KMS-11 (cell line): ENCODE data around the gene LHFPL2.

ENCODE experiments used
- H2AFZ ChIP-seq: fragments of 200-600 bp; sonication (generic); 2 replicates; pipeline ENCODE4 v1.6.1; 2016; ENCODE audit warnings: antibody characterized with exemption, mixed run types, low read depth
- H3K27ac ChIP-seq: fragments of 200-600 bp; sonication (generic); 2 replicates; pipeline ENCODE4 v1.6.1; 2016; ENCODE audit warnings: mild to moderate bottlenecking, mixed run types
- H3K27me3 ChIP-seq: fragments of 200-600 bp; sonication (generic); 2 replicates; pipeline ENCODE4 v1.6.1; 2017; ENCODE audit warnings: mild to moderate bottlenecking, low read depth, mixed run types, moderate library complexity; ENCODE audit not compliant: insufficient read depth
- H3K36me3 ChIP-seq: fragments of 200-600 bp; sonication (generic); 2 replicates; pipeline ENCODE4 v1.6.1; 2017; ENCODE audit warnings: mild to moderate bottlenecking, mixed run types; ENCODE audit not compliant: insufficient read depth
- H3K4me1 ChIP-seq: fragments of 200-600 bp; sonication (generic); 2 replicates; pipeline ENCODE4 v1.6.1; 2016; ENCODE audit warnings: mild to moderate bottlenecking, low read depth, mixed run types; ENCODE audit not compliant: poor library complexity, severe bottlenecking
- H3K4me2 ChIP-seq: fragments of 200-600 bp; sonication (generic); 2 replicates; pipeline ENCODE4 v1.7.0; 2016; ENCODE audit warnings: mild to moderate bottlenecking, mixed run types
- H3K4me3 ChIP-seq: fragments of 200-600 bp; sonication (generic); IDR thresholded peaks from 2 replicates; pipeline ENCODE4 v1.6.1; 2017; ENCODE audit warnings: low read depth, low read length, mixed read lengths; ENCODE audit not compliant: insufficient read depth
- H3K79me2 ChIP-seq: fragments of 200-600 bp; sonication (generic); 2 replicates; pipeline ENCODE4 v1.6.1; 2016; ENCODE audit warnings: low read depth, mixed run types; ENCODE audit not compliant: insufficient read depth
- H3K9ac ChIP-seq: fragments of 200-600 bp; sonication (generic); 2 replicates; pipeline ENCODE4 v1.6.1; 2016; ENCODE audit warnings: mild to moderate bottlenecking, mixed run types
- H4K20me1 ChIP-seq: fragments of 200-600 bp; sonication (generic); 2 replicates; pipeline ENCODE4 v1.6.1; 2016; ENCODE audit warnings: mild to moderate bottlenecking, mixed run types; ENCODE audit not compliant: insufficient read depth
- TF ChIP-seq, protein P1 (sequence below): fragments of 200-600 bp; sonication (generic); conservative IDR thresholded peaks from 2 replicates; pipeline ENCODE4 v1.6.1; 2017; ENCODE audit warnings: low read depth, mild to moderate bottlenecking, antibody characterized with exemption, low read length, moderate library complexity, mixed read lengths

LHFPL2 gene

DNA sequence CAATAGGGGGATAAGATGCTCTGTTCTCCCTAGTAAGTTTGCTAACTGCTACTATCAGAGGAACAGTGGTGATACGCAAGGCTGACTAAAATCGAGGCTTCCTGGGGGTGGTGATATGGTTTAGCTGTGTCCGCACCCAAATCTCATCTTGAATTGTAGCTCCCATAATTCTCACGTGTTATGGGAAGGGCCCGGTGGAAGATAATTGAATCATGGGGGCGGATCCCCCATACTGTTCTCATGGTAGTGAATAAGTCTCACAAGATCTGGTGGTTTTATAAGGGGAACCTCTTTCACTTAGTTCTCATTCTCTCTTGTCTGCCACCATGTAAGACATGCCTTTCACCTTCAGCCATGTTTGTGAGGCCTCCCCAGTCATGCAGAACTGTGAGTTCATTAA lies 135.1 kb downstream of the LHFPL2 start:
- no peak overlapping the region for H3K9ac ChIP-seq
- H3K27ac ChIP-seq, result no peak overlapping the region
- no peaks in the 10 kb centered on the region for H3K36me3 ChIP-seq
- peaks cover 9% of the 10 kb centered on the region for H3K4me1 ChIP-seq
- H3K79me2 ChIP-seq, result no peaks in the 10 kb centered on the region
- no peak overlapping the region for H3K4me2 ChIP-seq
- no peaks in the 10 kb centered on the region for H3K27me3 ChIP-seq
- no peak overlapping the region for H2AFZ ChIP-seq
- H3K4me3 ChIP-seq, result no peak overlapping the region
- TF ChIP-seq, protein P1, sequence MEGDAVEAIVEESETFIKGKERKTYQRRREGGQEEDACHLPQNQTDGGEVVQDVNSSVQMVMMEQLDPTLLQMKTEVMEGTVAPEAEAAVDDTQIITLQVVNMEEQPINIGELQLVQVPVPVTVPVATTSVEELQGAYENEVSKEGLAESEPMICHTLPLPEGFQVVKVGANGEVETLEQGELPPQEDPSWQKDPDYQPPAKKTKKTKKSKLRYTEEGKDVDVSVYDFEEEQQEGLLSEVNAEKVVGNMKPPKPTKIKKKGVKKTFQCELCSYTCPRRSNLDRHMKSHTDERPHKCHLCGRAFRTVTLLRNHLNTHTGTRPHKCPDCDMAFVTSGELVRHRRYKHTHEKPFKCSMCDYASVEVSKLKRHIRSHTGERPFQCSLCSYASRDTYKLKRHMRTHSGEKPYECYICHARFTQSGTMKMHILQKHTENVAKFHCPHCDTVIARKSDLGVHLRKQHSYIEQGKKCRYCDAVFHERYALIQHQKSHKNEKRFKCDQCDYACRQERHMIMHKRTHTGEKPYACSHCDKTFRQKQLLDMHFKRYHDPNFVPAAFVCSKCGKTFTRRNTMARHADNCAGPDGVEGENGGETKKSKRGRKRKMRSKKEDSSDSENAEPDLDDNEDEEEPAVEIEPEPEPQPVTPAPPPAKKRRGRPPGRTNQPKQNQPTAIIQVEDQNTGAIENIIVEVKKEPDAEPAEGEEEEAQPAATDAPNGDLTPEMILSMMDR, result no peak
- no peaks in the 10 kb centered on the region for H4K20me1 ChIP-seq

- Histone ChIP-seq H3K27me3 (no peaks in the 10 kb centered on the region), H3K27ac (no peak overlapping the region), H2AFZ (no peak overlapping the region), H3K4me1 (peaks cover 9% of the 10 kb centered on the region), H4K20me1 (no peaks in the 10 kb centered on the region), H3K9ac (no peak overlapping the region), H3K79me2 (no peaks in the 10 kb centered on the region), H3K4me3 (no peak overlapping the region), H3K4me2 (no peak overlapping the region), H3K36me3 (no peaks in the 10 kb centered on the region)
- TF ChIP-seq, protein P1, result no peak
These were observed 136.1 kb downstream of the LHFPL2 start for GRCh38 chr5:78512435-78512834.

- Histone ChIP-seq H3K4me3 (no peak overlapping the region), H3K27ac (no peak overlapping the region), H4K20me1 (no peaks in the 10 kb centered on the region), H3K4me1 (peaks cover 9% of the 10 kb centered on the region), H3K27me3 (no peaks in the 10 kb centered on the region), H3K9ac (no peak overlapping the region), H3K36me3 (no peaks in the 10 kb centered on the region), H3K79me2 (no peaks in the 10 kb centered on the region), H2AFZ (no peak overlapping the region), H3K4me2 (no peak overlapping the region)
- TF ChIP-seq, protein P1, result no peak
These were observed 137.3 kb downstream of the LHFPL2 start for GRCh38 chr5:78511121-78511906.

DNA sequence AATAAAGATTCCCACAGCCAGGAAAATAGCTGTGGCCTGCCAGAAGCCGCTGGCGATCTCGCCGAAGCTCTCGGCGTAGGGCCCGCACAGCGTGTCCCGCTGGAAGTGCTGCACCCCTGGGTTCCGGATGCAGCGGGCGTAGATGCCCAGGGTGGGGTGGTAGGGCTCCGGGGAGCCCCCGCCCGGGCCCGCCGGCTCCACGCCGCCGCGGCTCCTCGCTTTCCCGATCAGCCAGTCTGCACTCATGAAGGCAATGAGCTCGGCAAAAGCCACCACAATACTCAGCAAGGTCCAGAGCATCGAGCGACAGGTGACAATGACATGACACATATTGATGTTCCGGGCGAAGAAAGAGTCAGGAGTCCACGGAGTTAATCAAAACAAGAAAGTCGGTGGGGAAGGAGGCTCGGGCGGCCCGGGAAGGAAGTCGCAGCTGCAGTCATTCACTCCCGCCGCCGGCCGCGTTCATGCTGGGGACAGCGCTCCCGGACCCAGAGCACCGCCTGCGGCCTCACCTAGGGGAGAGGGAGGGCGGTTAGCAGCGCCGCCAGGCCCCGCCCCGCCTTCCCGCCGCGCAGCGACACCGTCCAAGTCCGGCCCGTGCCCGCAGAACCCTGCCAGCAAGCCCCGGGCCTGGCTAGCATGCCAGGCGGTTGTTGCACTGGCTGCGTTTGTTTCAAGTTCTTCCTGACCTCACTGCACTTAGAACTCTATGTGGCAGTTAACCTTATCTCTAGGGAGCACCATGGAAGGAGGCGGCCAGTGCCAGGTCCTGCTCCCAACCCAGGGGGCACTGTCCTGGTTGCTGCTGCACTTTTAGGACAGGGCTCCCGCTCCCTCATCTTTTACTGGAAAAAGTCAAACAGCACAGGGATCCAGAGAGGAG lies 138.4 kb downstream of the LHFPL2 start:
- no peaks in the 10 kb centered on the region for H3K27me3 ChIP-seq
- H3K4me2 ChIP-seq, result peak overlapping the region; percentile 64
- H3K36me3 ChIP-seq, result no peaks in the 10 kb centered on the region
- peak overlapping the region; percentile 6; the same call in 1 of the 2 replicates for H3K9ac ChIP-seq
- H3K79me2 ChIP-seq, result no peaks in the 10 kb centered on the region
- no peak overlapping the region for H3K4me3 ChIP-seq
- H3K27ac ChIP-seq, result no peak overlapping the region
- H4K20me1 ChIP-seq, result no peaks in the 10 kb centered on the region
- TF ChIP-seq, protein P1, result 0 out of 2 replicates have a peak, but pooled peaks have one; percentile 26
- peak overlapping the region; percentile 76; the same call in 1 of the 2 replicates for H2AFZ ChIP-seq
- peaks cover 9% of the 10 kb centered on the region for H3K4me1 ChIP-seq
